Nephron progenitor cell (in vitro differentiated cells): ENCODE measurements around the gene MEGF8.

Experiments
- DNase-seq: peaks from one replicate; pipeline ENCODE4 v3.0.0; 2021
- H3K27ac Mint-ChIP-seq: 2 replicates; pipeline ENCODE4 v1.8.0; 2021; ENCODE audit warnings: mild to moderate bottlenecking, moderate library complexity, mixed read lengths
- H3K27me3 Mint-ChIP-seq: 2 replicates; pipeline ENCODE4 v1.8.0; 2021; ENCODE audit warnings: mild to moderate bottlenecking, low read depth, mixed read lengths; ENCODE audit not compliant: poor library complexity
- H3K36me3 Mint-ChIP-seq: 2 replicates; pipeline ENCODE4 v1.8.0; 2021; ENCODE audit warnings: low read depth, mixed read lengths
- H3K4me1 Mint-ChIP-seq: 2 replicates; pipeline ENCODE4 v1.8.0; 2021; ENCODE audit warnings: mixed read lengths
- H3K4me3 Mint-ChIP-seq: 2 replicates; pipeline ENCODE4 v1.8.0; 2021; ENCODE audit warnings: mild to moderate bottlenecking, moderate library complexity, mixed read lengths
- H3K9me3 Mint-ChIP-seq: 2 replicates; pipeline ENCODE4 v1.8.0; 2021; ENCODE audit warnings: mild to moderate bottlenecking, moderate library complexity, mixed read lengths
- CTCF ChIP-seq: fragments of 200-600 bp; sonication (generic); IDR thresholded peaks from 2 replicates; pipeline ENCODE4 v1.5.0; 2021; ENCODE audit warnings: antibody characterized with exemption

MEGF8 gene

GRCh38 chr19:42282819-42283187 is 42.6 kb upstream of the MEGF8 start:
- Mint-ChIP-seq H3K36me3 (no peaks in the 10 kb centered on the region), H3K9me3 (no peaks in the 10 kb centered on the region), H3K4me1 (peaks cover 41% of the 10 kb centered on the region), H3K4me3 (no peak overlapping the region), H3K27ac (no peak overlapping the region), H3K27me3 (no peaks in the 10 kb centered on the region)
- no peak for TF ChIP-seq CTCF
- no peak for DNase-seq

- Mint-ChIP-seq H3K36me3 (peaks cover 4% of the 10 kb centered on the region), H3K27me3 (no peaks in the 10 kb centered on the region), H3K9me3 (no peaks in the 10 kb centered on the region), H3K4me1 (peaks cover 41% of the 10 kb centered on the region), H3K27ac (no peak overlapping the region), H3K4me3 (no peak overlapping the region)
- no peak for TF ChIP-seq CTCF
- DNase-seq: peak; percentile 97
Observed at GRCh38 chr19:42283188-42284065, 42.0 kb upstream of the MEGF8 start.

- no peaks in the 10 kb centered on the region for H3K9me3 Mint-ChIP-seq
- TF ChIP-seq CTCF: no peak
- no peaks in the 10 kb centered on the region for H3K27me3 Mint-ChIP-seq
- peak; percentile 80 for DNase-seq
- peaks cover 8% of the 10 kb centered on the region for H3K36me3 Mint-ChIP-seq
- H3K4me3 Mint-ChIP-seq: no peak overlapping the region
- no peak overlapping the region for H3K27ac Mint-ChIP-seq
- peaks cover 36% of the 10 kb centered on the region for H3K4me1 Mint-ChIP-seq
Observed at GRCh38 chr19:42284066-42284501, 41.4 kb upstream of the MEGF8 start.

GRCh38 chr19:42284591-42285341 is 40.7 kb upstream of the MEGF8 start:
- peaks cover 11% of the 10 kb centered on the region for H3K36me3 Mint-ChIP-seq
- no peaks in the 10 kb centered on the region for H3K9me3 Mint-ChIP-seq
- no peaks in the 10 kb centered on the region for H3K27me3 Mint-ChIP-seq
- H3K4me3 Mint-ChIP-seq: peak overlapping the region; percentile 97
- TF ChIP-seq CTCF: no peak
- peaks cover 32% of the 10 kb centered on the region for H3K4me1 Mint-ChIP-seq
- no peak for DNase-seq
- peak overlapping the region; percentile 93 for H3K27ac Mint-ChIP-seq

- Mint-ChIP-seq H3K27me3 (no peaks in the 10 kb centered on the region), H3K4me1 (peaks cover 32% of the 10 kb centered on the region), H3K9me3 (no peaks in the 10 kb centered on the region), H3K36me3 (peaks cover 12% of the 10 kb centered on the region), H3K27ac (peak overlapping the region; percentile 98), H3K4me3 (peak overlapping the region; percentile 97)
- no peak for TF ChIP-seq CTCF
- no peak for DNase-seq
Observed at GRCh38 chr19:42285541-42285941, 39.9 kb upstream of the MEGF8 start.
